GM23338 (cell line): ENCODE results near the gene MT1F. TPM values are rescaled to one million over a fixed set of nuclear protein-coding genes. Genes with fewer than 3 reads are reported as not detected.

ENCODE experiments used
- ATAC-seq: fragments of 200-7000 bp; cut with Tn5 transposase; 3 replicates; pipeline ENCODE4 v1.9.1; 2020
- DNase-seq: peaks from one replicate; pipeline ENCODE4 v3.0.0-alpha.2; 2015; ENCODE audit warnings: low spot score
- H2AFZ ChIP-seq: fragments of 200-600 bp; sonication (generic); 2 replicates; pipeline ENCODE4 v1.8.0; 2016; ENCODE audit warnings: antibody characterized with exemption, mild to moderate bottlenecking, moderate library complexity
- H3F3A ChIP-seq: fragments of 200-600 bp; sonication (generic); replicated peaks from 2 replicates; pipeline ENCODE4 v1.8.0; 2017; ENCODE audit warnings: antibody characterized with exemption, mixed run types, low read depth
- H3K27ac ChIP-seq: fragments of 200-600 bp; sonication (generic); 2 replicates; pipeline ENCODE4 v1.6.1; 2016; ENCODE audit warnings: low read depth
- H3K27me3 ChIP-seq: fragments of 200-600 bp; sonication (generic); 2 replicates; pipeline ENCODE4 v1.8.0; 2016; ENCODE audit warnings: mild to moderate bottlenecking, mixed run types, moderate library complexity; ENCODE audit not compliant: insufficient read depth
- H3K36me3 ChIP-seq: fragments of 200-600 bp; sonication (generic); 2 replicates; pipeline ENCODE4 v1.8.0; 2016; ENCODE audit warnings: mild to moderate bottlenecking; ENCODE audit not compliant: insufficient read depth
- H3K4me1 ChIP-seq: fragments of 200-600 bp; sonication (generic); 2 replicates; pipeline ENCODE4 v1.8.0; 2016; ENCODE audit warnings: mild to moderate bottlenecking, moderate library complexity; ENCODE audit not compliant: insufficient read depth
- H3K4me2 ChIP-seq: fragments of 200-600 bp; sonication (generic); 2 replicates; pipeline ENCODE4 v1.7.1; 2017; ENCODE audit warnings: mixed run types
- H3K4me3 ChIP-seq: fragments of 200-600 bp; sonication (generic); 2 replicates; pipeline ENCODE4 v1.6.1; 2016; ENCODE audit warnings: mixed run types
- H3K79me2 ChIP-seq: fragments of 200-600 bp; sonication (generic); replicated peaks from 2 replicates; pipeline ENCODE4 v1.8.0; 2017; ENCODE audit warnings: mild to moderate bottlenecking; ENCODE audit not compliant: insufficient read depth
- H3K9me2 ChIP-seq: fragments of 200-600 bp; sonication (generic); 2 replicates; pipeline ENCODE4 v1.8.0; 2017; ENCODE audit not compliant: insufficient read depth
- H4K20me1 ChIP-seq: fragments of 200-600 bp; sonication (generic); replicated peaks from 2 replicates; pipeline ENCODE4 v1.8.0; 2017; ENCODE audit warnings: mild to moderate bottlenecking; ENCODE audit not compliant: insufficient read depth
- H3K27ac Mint-ChIP-seq: 2 replicates; pipeline ENCODE4 v1.8.0; 2020; ENCODE audit warnings: inconsistent platforms, mild to moderate bottlenecking, moderate library complexity, mixed read lengths
- H3K27me3 Mint-ChIP-seq: 3 replicates; pipeline ENCODE4 v1.8.0; 2022; ENCODE audit warnings: low read depth, mild to moderate bottlenecking, moderate library complexity, mixed read lengths, inconsistent platforms; ENCODE audit not compliant: insufficient read depth, poor library complexity
- H3K36me3 Mint-ChIP-seq: 3 replicates; pipeline ENCODE4 v1.8.0; 2021; ENCODE audit warnings: low read depth, mild to moderate bottlenecking, inconsistent platforms, moderate library complexity, mixed read lengths
- H3K4me1 Mint-ChIP-seq: 3 replicates; pipeline ENCODE4 v1.8.0; 2020; ENCODE audit warnings: mild to moderate bottlenecking, inconsistent platforms, mixed read lengths
- H3K4me3 Mint-ChIP-seq: 3 replicates; pipeline ENCODE4 v1.8.0; 2021; ENCODE audit warnings: moderate library complexity, mild to moderate bottlenecking, inconsistent platforms, mixed read lengths
- H3K9me3 Mint-ChIP-seq: 3 replicates; pipeline ENCODE4 v1.8.0; 2020; ENCODE audit warnings: moderate library complexity, mild to moderate bottlenecking, inconsistent platforms, mixed read lengths
- ETS1 ChIP-seq: IDR thresholded peaks from 2 replicates; pipeline ENCODE4 v1.6.1; 2016; ENCODE audit warnings: antibody characterized with exemption
- EZH2 ChIP-seq: fragments of 200-600 bp; sonication (generic); IDR thresholded peaks from one replicate; pipeline ENCODE4 v1.8.0; 2017; ENCODE audit warnings: antibody characterized with exemption, mild to moderate bottlenecking, low read depth; ENCODE audit not compliant: unreplicated experiment
- POLR2AphosphoS5 ChIP-seq: IDR thresholded peaks from 2 replicates; pipeline ENCODE4 v1.6.1; 2016; ENCODE audit warnings: antibody characterized with exemption, low read depth
- polyA plus RNA-seq: library from polyadenylated mRNA; unstranded; fragments of >200 nt; fragmentation: Nextera tagmentation; extraction: Ambion mirVana; gene quantifications from 2 replicates; pipeline ENCODE4 v1.2.1, GENCODE V29; 2016
- total RNA-seq: library from RNA; depleted of rRNA; stranded (reverse); fragments of >200 nt; shearing (Covaris generic); gene quantifications from 2 replicates; pipeline ENCODE4 v1.2.3, GENCODE V29; 2014
- TF ChIP-seq, protein P1 (sequence below): IDR thresholded peaks from one replicate; pipeline ENCODE4 v1.6.1; 2018; ENCODE audit warnings: antibody characterized with exemption; ENCODE audit not compliant: unreplicated experiment

Gene MT1F
- total and polyA plus RNA-seq, 2 experiments from 2014 or later, result 7.4 to 107 TPM

- Histone ChIP-seq H3K79me2 (no peaks in the 10 kb centered on the region; the same call in 1 of the 2 replicates), H3K9me2 (no peaks in the 10 kb centered on the region), H3K4me1 (peaks cover 53% of the 10 kb centered on the region), H3K4me2 (peak overlapping the region; percentile 91), H3K36me3 (no peaks in the 10 kb centered on the region), H3F3A (peaks cover 14% of the 10 kb centered on the region), H3K27me3 (peaks cover 88% of the 10 kb centered on the region), H3K4me3 (peak overlapping the region; percentile 62), H2AFZ (peak overlapping the region; percentile 90), H4K20me1 (no peaks in the 10 kb centered on the region), H3K27ac (no peak overlapping the region)
- Mint-ChIP-seq H3K27ac (no peak overlapping the region), H3K4me3 (peak overlapping the region; percentile 83), H3K27me3 (peaks cover 88% of the 10 kb centered on the region), H3K36me3 (peaks cover 36% of the 10 kb centered on the region), H3K9me3 (peaks cover 3% of the 10 kb centered on the region; the same call in 1 of the 3 replicates), H3K4me1 (peaks cover 42% of the 10 kb centered on the region)
- peak; percentile 35 for DNase-seq
- peak; percentile 5 for ATAC-seq
- TF ChIP-seq, protein P1, sequence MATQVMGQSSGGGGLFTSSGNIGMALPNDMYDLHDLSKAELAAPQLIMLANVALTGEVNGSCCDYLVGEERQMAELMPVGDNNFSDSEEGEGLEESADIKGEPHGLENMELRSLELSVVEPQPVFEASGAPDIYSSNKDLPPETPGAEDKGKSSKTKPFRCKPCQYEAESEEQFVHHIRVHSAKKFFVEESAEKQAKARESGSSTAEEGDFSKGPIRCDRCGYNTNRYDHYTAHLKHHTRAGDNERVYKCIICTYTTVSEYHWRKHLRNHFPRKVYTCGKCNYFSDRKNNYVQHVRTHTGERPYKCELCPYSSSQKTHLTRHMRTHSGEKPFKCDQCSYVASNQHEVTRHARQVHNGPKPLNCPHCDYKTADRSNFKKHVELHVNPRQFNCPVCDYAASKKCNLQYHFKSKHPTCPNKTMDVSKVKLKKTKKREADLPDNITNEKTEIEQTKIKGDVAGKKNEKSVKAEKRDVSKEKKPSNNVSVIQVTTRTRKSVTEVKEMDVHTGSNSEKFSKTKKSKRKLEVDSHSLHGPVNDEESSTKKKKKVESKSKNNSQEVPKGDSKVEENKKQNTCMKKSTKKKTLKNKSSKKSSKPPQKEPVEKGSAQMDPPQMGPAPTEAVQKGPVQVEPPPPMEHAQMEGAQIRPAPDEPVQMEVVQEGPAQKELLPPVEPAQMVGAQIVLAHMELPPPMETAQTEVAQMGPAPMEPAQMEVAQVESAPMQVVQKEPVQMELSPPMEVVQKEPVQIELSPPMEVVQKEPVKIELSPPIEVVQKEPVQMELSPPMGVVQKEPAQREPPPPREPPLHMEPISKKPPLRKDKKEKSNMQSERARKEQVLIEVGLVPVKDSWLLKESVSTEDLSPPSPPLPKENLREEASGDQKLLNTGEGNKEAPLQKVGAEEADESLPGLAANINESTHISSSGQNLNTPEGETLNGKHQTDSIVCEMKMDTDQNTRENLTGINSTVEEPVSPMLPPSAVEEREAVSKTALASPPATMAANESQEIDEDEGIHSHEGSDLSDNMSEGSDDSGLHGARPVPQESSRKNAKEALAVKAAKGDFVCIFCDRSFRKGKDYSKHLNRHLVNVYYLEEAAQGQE, result no peak
- peak; percentile 69 for TF ChIP-seq EZH2
- TF ChIP-seq POLR2AphosphoS5, result peak; percentile 33
Measured at GRCh38 chr16:56669840-56670619, 12.3 kb downstream of the MT1F start.

- ATAC-seq (no peak), DNase-seq (peak; percentile 20)
- Histone ChIP-seq H3K4me2 (peak overlapping the region; percentile 91), H3K79me2 (no peaks in the 10 kb centered on the region; the same call in 1 of the 2 replicates), H3K4me1 (peaks cover 57% of the 10 kb centered on the region), H3K36me3 (no peaks in the 10 kb centered on the region), H3F3A (peaks cover 19% of the 10 kb centered on the region), H3K4me3 (peak overlapping the region; percentile 62; the same call in 1 of the 2 replicates), H4K20me1 (no peaks in the 10 kb centered on the region), H2AFZ (no peak overlapping the region), H3K27ac (no peak overlapping the region), H3K9me2 (no peaks in the 10 kb centered on the region), H3K27me3 (peaks cover 83% of the 10 kb centered on the region)
- peaks cover 3% of the 10 kb centered on the region; the same call in 1 of the 3 replicates for H3K9me3 Mint-ChIP-seq
- H3K27ac Mint-ChIP-seq, result no peak overlapping the region
- no peak for TF ChIP-seq ETS1
- TF ChIP-seq POLR2AphosphoS5, result 0 out of 2 replicates have a peak, but pooled peaks have one; percentile 10
- H3K36me3 Mint-ChIP-seq, result peaks cover 36% of the 10 kb centered on the region
- peak overlapping the region; percentile 83 for H3K4me3 Mint-ChIP-seq
- H3K4me1 Mint-ChIP-seq, result peaks cover 48% of the 10 kb centered on the region
- peaks cover 88% of the 10 kb centered on the region for H3K27me3 Mint-ChIP-seq
Measured at GRCh38 chr16:56670620-56670934, 12.8 kb downstream of the MT1F start.
